ENCODE measurements around the gene STARD13.

Gene STARD13

GRCh38 chr13:33260168-33261098 is 25.1 kb downstream of the STARD13 start:
- no peaks in the 10 kb centered on the region for H3K27me3 Mint-ChIP-seq
- H3K36me3 Mint-ChIP-seq, result no peaks in the 10 kb centered on the region
- no peak overlapping the region for H3K27ac Mint-ChIP-seq
- no peak overlapping the region for H3K4me3 Mint-ChIP-seq
- H3K9me3 Mint-ChIP-seq, result no peaks in the 10 kb centered on the region
- CTCF ChIA-PET, result no interaction called here
- no peak for DNase-seq
- H3K4me1 Mint-ChIP-seq, result no peaks in the 10 kb centered on the region

- no peak for DNase-seq
- Mint-ChIP-seq H3K36me3 (no peaks in the 10 kb centered on the region), H3K4me3 (no peak overlapping the region), H3K27ac (no peak overlapping the region), H3K4me1 (no peaks in the 10 kb centered on the region), H3K9me3 (no peaks in the 10 kb centered on the region), H3K27me3 (no peaks in the 10 kb centered on the region)
- CTCF ChIA-PET, result no interaction called here
Observed at GRCh38 chr13:33259296-33259695, 26.3 kb downstream of the STARD13 start.

DNA sequence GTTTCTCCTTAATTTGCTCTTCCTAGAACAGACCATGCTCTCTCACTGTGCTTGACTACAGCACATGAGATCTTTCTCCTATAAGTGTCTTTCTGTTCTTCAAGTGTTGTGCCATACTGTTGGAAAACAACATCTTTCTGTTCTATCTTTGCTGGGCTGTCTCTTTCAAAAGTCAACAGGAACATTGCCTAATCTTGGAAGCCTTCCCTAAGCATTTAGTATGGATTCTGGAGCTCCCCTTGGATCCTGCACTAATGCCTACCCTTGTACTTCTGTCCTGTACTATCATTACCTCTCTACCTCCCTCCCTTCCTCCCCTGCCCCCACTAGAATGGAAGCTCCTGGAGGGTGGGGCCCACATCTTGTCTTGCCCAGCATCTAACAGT is 26.8 kb downstream of the STARD13 start:
- Mint-ChIP-seq H3K9me3 (no peaks in the 10 kb centered on the region), H3K27me3 (no peaks in the 10 kb centered on the region), H3K36me3 (no peaks in the 10 kb centered on the region), H3K4me3 (no peak overlapping the region), H3K27ac (no peak overlapping the region), H3K4me1 (no peaks in the 10 kb centered on the region)
- DNase-seq, result no peak
- CTCF ChIA-PET, result no interaction called here

GRCh38 chr13:33257841-33258807 is 27.4 kb downstream of the STARD13 start:
- Mint-ChIP-seq H3K4me3 (no peak overlapping the region), H3K27ac (no peak overlapping the region), H3K9me3 (no peaks in the 10 kb centered on the region), H3K36me3 (no peaks in the 10 kb centered on the region), H3K4me1 (no peaks in the 10 kb centered on the region), H3K27me3 (no peaks in the 10 kb centered on the region)
- CTCF ChIA-PET, result no interaction called here
- no peak for DNase-seq

- DNase-seq, result no peak
- H3K27ac Mint-ChIP-seq, result no peak overlapping the region
- no peaks in the 10 kb centered on the region for H3K4me1 Mint-ChIP-seq
- CTCF ChIA-PET, result no interaction called here
- H3K36me3 Mint-ChIP-seq, result no peaks in the 10 kb centered on the region
- H3K4me3 Mint-ChIP-seq, result no peak overlapping the region
- no peaks in the 10 kb centered on the region for H3K27me3 Mint-ChIP-seq
- no peaks in the 10 kb centered on the region for H3K9me3 Mint-ChIP-seq
Observed at GRCh38 chr13:33256148-33256840, 29.3 kb downstream of the STARD13 start.

DNA sequence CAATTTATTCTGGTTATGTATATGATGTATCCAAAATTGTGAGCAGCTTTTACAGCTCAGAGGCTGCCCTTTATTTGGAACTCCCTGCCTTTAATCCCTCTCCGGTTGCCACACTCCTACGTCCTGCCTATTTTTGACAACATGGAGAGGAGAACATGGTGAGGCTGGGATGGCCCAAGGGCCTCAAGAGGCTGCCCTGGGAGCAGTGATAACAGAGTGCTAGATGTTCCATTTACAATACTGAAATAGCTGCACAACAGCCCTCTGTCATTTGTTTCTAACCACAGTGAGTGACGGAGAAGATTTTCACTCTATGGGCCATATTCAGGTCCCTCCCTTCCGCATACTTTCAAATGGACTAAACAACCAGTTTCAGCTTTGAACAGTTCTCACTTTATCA is 33.4 kb downstream of the STARD13 start:
- no peaks in the 10 kb centered on the region for H3K36me3 Mint-ChIP-seq
- no peaks in the 10 kb centered on the region for H3K4me1 Mint-ChIP-seq
- H3K4me3 Mint-ChIP-seq, result no peak overlapping the region
- no peaks in the 10 kb centered on the region for H3K27me3 Mint-ChIP-seq
- DNase-seq, result no peak
- H3K9me3 Mint-ChIP-seq, result no peaks in the 10 kb centered on the region
- H3K27ac Mint-ChIP-seq, result no peak overlapping the region
- CTCF ChIA-PET, result interaction anchor here (1.4 kb wide), 1 partner anchor 23 kb away, joined by 3 read pairs; no protein-coding TSS in a partner anchor

DNA sequence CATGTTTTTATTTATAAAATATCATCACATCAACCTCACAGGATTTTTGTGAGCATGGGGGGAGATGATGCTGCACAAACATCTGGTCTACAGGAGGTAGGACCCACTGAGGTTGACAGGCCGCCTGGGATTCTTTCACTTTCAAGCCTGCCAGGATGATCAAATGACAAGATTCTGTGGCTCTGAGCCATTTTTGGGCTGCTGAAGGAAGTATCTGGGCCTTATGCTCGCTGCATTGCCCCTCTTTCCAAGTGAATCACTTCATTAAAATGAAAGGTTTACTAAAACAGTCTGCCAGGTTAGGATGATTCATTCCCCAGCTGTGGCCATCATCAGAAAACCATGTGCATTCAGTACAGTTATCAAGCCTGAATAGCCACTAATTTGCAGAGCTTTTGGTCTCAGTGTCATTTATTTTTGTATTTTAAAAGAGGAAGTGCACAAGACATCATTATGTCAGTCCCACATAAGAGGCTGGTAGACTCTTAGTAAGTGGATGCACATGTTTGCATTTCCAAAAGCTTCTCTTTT is 34.4 kb downstream of the STARD13 start:
- CTCF ChIA-PET, result interaction anchor here (0.6 kb wide), 1 partner anchor 582 kb away, joined by 5 read pairs; no protein-coding TSS in a partner anchor
- Mint-ChIP-seq H3K27ac (no peak overlapping the region), H3K4me1 (no peaks in the 10 kb centered on the region), H3K4me3 (no peak overlapping the region), H3K9me3 (no peaks in the 10 kb centered on the region), H3K36me3 (no peaks in the 10 kb centered on the region), H3K27me3 (no peaks in the 10 kb centered on the region)
- DNase-seq, result no peak

DNA sequence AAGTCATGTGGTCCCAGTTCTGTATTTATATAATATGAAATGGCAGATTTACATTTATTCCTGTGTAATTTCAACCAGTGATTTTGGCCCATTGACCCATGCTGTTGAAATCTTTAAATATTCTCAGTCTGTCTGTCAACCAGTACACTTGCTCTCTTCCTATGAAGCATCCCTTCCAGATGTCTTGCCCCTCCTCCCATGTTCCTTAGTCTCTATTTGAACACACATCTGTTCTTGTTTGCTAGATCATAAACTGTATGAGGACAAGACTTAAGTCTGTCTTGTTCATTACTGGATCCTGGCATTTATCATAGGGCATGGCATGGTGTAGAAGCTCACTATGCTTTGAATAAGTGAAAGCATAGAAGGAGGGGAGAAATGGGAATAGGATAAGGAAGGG is 34.9 kb downstream of the STARD13 start:
- H3K9me3 Mint-ChIP-seq, result no peaks in the 10 kb centered on the region
- DNase-seq, result no peak
- no peak overlapping the region for H3K4me3 Mint-ChIP-seq
- no peaks in the 10 kb centered on the region for H3K27me3 Mint-ChIP-seq
- no peaks in the 10 kb centered on the region for H3K36me3 Mint-ChIP-seq
- H3K4me1 Mint-ChIP-seq, result no peaks in the 10 kb centered on the region
- CTCF ChIA-PET, result no interaction called here
- no peak overlapping the region for H3K27ac Mint-ChIP-seq

- H3K27ac Mint-ChIP-seq, result no peak overlapping the region
- CTCF ChIA-PET, result no interaction called here
- no peaks in the 10 kb centered on the region for H3K4me1 Mint-ChIP-seq
- H3K4me3 Mint-ChIP-seq, result no peak overlapping the region
- H3K27me3 Mint-ChIP-seq, result no peaks in the 10 kb centered on the region
- H3K9me3 Mint-ChIP-seq, result no peaks in the 10 kb centered on the region
- no peaks in the 10 kb centered on the region for H3K36me3 Mint-ChIP-seq
- DNase-seq, result no peak
Observed at GRCh38 chr13:33249894-33250293, 35.7 kb downstream of the STARD13 start.

DNA sequence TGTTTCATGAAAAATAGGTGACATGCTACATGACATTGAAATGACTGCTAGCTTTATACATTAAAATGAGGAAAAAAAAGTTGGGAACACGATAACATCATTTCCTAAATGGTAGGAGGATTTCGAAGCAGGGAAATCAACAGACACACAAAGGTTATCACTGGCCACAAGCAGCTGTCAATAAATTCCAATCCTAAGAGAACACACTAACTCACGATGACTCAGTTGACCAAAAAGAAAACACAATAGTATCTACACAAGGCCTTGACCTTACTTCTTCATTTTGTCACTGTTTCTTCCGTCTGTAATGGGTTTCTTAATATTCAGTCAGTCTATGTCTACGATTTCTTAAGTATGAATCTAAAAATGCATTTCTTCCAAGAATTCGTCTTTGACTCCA is 36.5 kb downstream of the STARD13 start:
- no peaks in the 10 kb centered on the region for H3K9me3 Mint-ChIP-seq

DNA sequence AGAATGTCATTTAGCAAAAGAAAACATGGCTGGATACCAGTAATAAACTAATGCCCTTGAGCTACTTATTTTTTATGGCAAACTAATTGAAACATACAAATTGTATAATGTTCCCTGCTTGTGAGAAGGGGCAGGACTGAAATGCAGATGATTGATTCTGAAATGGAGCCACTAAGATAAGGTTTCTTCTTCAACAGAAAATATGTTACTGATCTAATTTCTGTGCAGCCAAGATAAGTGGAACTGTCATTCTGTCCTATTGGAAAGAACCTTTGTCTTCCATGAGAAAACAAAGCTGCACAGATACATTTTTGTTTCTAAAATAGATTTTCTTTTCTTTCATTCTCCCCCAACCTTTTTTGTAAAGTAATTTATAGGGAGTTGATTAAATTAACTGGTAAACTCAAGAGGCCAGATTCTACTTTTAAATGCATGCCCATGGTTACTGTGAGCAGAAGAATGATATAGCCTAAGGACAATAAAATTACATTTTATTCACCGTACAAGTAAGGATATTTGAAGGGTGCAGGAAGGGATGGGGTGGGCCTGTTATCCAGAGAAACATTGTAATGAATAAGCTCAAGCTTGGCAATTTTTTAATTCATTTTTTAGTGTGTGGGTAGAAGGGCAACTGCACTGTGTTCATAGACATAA is 39.9 kb downstream of the STARD13 start:
- no peak overlapping the region for H3K27ac Mint-ChIP-seq
- CTCF ChIA-PET, result no interaction called here
- H3K27me3 Mint-ChIP-seq, result peaks cover 4% of the 10 kb centered on the region

More for the DNA sequence above, 36.5 kb downstream of the STARD13 start:
- CTCF ChIA-PET, result no interaction called here
- Mint-ChIP-seq H3K27ac (no peak overlapping the region), H3K27me3 (peaks cover 4% of the 10 kb centered on the region), H3K36me3 (no peaks in the 10 kb centered on the region), H3K4me1 (no peaks in the 10 kb centered on the region), H3K4me3 (no peak overlapping the region)
- no peak for DNase-seq

DNA sequence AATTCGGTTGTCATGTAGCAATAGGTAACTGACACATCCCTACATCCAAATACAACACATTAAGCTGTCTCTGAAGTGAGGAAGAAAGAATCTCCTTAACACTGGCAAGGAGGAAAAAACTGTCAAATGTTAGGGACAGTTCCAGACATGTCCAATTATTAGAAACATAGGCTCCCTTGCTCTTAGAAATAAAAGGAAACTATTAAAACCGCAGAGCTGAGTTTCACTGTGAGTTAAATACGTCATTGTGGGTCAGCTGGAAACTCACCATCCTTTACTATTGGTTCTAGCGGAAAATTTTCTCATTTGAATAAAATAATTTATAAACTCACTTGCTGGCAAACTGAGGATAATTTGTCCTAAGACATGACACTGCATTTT is 40.7 kb downstream of the STARD13 start:
- no peaks in the 10 kb centered on the region for H3K36me3 Mint-ChIP-seq

More for the DNA sequence above, 39.9 kb downstream of the STARD13 start:
- Mint-ChIP-seq H3K36me3 (no peaks in the 10 kb centered on the region), H3K4me1 (no peaks in the 10 kb centered on the region), H3K4me3 (no peak overlapping the region), H3K9me3 (no peaks in the 10 kb centered on the region)
- DNase-seq, result no peak

DNA sequence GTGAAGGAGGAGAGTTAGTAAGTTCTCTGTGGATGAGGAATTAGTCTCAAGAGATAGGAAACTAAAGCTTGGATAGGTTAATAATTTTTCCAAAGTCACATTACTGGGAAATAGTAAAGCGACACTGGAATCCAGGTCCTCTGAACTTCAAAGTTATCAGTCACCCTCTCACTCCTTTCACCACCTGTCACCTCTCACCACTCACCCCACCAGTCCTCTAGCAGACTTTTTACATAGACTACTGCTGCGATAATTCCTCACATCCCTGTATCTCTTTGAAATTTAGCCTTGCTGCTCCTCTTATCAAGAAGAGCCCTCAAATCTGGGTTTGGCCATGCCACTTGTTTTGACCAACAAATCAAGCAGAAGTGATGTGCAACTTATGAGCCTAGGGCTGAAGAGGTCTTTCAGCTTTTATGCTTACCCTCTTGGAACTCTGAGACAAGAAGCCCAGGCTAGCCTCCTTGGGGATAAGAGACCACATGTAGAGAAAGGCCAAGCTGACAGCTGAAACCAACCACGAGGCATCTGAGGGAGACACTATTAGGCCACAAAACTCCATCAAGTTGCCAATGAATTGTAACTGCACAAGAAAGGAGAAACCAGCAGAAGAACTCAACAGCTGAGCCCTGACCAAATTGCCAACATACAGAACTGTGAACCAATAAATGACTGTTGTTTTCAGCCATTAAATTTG is 41.2 kb downstream of the STARD13 start:
- peaks cover 4% of the 10 kb centered on the region for H3K27me3 Mint-ChIP-seq
- no peak overlapping the region for H3K27ac Mint-ChIP-seq
- DNase-seq, result no peak
- no peaks in the 10 kb centered on the region for H3K4me1 Mint-ChIP-seq
- CTCF ChIA-PET, result no interaction called here
- no peaks in the 10 kb centered on the region for H3K9me3 Mint-ChIP-seq
- H3K36me3 Mint-ChIP-seq, result no peaks in the 10 kb centered on the region
- H3K4me3 Mint-ChIP-seq, result no peak overlapping the region

More for the DNA sequence above, 40.7 kb downstream of the STARD13 start:
- no peak overlapping the region for H3K27ac Mint-ChIP-seq
- no peak overlapping the region for H3K4me3 Mint-ChIP-seq
- no peak for DNase-seq
- H3K27me3 Mint-ChIP-seq, result peaks cover 4% of the 10 kb centered on the region
- H3K9me3 Mint-ChIP-seq, result no peaks in the 10 kb centered on the region
- CTCF ChIA-PET, result no interaction called here
- H3K4me1 Mint-ChIP-seq, result no peaks in the 10 kb centered on the region
